Hematopoietic multipotent progenitor cell treated with erythropoietin and hydrocortisone succinate and interleukin-3 and kit ligand, for 6 days (in vitro differentiated cells): ENCODE measurements around the gene KCNH6.

Experiments used
- DNase-seq: peaks from one replicate; pipeline ENCODE4 v3.0.0-alpha.2; 2015

KCNH6 gene

DNA sequence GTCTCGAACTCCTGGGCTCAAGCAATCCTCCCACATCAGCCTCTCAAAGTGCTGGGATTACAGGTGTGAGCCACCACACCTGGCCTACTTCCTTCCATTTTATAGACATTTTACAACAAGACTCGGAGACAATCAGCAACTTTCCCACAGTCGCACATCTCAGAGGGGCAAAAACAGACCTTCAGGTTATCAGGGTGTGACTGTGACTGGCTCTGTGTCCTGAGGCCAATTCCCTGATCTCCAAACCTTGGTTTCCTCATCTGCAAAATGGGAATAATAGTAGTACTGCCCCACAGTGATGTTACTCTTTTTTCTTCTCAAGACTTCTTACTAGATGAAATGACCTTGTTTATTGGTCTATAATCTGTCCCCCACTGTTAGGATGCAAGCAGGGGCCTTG is 10.8 kb upstream of the KCNH6 start:
- DNase-seq: no peak

DNA sequence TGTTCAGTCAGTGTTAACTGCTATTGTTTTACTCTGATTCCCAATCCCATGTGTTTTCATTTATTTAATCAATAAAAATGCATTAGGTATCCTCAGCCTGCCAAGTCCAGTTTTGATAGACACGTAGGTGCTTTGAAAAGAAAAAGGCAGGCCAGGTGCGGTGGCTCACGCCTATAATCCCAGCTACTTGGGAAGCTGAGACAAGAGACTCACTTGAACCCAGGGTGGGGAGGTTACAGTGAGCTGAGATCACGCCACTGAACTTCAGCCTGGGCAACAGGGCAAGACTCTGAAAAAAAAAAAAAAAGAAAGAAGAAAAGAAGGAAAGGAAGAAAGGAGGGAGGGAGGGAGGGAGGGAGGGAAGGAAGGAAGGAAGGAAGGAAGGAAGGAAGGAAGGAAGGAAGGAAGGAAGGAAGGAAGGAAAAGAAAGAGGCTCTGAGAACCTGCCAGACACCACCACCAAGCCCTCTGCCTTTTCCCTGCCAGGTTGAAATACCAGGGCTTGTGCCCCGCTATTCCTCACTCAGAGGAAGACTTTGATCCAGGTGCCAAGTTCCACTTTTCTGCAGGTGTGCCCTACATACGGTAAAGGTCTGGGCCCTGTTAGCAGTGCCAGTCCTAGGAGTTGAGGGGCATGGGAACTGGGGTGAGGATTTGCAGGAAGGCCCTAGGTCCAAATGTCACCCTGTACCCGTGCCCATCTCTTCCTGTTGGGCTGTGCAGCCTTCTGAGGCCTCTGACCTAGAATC is 10.1 kb upstream of the KCNH6 start:
- no peak for DNase-seq

DNA sequence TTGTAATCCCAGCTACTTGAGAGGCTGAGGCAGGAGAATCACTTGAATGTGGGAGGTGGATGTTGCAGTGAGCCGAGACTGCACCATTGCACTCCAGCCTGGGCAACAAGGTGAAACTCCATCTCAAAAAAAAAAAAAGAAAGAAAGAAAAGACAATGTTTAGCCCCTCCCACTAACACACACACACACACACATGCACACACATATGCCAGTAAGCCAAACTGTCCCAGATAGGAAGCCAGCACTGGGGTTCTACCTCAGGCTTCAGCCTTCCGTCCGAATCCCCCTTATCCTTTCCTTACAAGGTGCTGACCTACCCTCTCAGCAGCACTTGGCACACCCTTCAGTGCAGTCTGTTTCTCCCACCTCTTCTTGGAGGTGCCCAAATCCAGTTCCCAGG is 8.7 kb upstream of the KCNH6 start:
- no peak for DNase-seq

DNA sequence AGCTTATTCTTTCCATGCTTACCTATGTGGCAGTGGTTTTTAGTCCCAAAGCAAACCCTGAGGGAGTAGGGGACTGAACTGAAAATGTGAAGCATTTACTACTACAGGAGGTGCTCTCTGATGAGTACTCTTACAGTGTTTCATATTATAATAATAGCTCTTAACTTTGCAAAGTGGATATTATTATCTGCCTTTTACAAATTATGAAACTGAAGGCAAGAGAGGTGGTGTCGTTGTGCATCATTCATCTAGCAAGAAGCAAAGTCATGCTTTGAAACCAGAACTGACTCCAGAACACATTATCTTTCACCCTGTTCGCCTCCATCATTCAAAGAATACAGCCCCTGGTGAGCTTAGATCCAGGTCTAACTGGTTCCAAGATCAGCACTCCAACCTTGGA is 8.2 kb upstream of the KCNH6 start:
- no peak for DNase-seq

DNA sequence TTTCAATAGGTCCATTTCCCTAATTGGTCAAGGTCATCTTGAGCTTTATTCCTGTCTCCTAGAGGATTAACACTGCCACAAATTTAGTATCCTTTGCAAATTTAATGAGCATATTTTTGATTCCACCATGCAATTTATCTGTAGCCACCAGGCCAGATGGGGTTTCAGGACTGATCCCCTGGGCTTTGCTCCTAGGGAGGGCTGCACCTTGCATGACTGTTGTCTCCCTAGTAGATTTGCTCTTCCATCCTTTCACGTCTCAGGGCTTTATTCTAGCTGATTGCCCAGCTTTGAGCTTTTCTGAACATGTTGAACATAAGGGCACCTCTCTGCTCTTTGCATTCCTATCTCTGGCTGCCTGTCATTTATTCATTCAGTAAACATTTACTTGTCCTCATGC is 7.7 kb upstream of the KCNH6 start:
- no peak for DNase-seq

DNA sequence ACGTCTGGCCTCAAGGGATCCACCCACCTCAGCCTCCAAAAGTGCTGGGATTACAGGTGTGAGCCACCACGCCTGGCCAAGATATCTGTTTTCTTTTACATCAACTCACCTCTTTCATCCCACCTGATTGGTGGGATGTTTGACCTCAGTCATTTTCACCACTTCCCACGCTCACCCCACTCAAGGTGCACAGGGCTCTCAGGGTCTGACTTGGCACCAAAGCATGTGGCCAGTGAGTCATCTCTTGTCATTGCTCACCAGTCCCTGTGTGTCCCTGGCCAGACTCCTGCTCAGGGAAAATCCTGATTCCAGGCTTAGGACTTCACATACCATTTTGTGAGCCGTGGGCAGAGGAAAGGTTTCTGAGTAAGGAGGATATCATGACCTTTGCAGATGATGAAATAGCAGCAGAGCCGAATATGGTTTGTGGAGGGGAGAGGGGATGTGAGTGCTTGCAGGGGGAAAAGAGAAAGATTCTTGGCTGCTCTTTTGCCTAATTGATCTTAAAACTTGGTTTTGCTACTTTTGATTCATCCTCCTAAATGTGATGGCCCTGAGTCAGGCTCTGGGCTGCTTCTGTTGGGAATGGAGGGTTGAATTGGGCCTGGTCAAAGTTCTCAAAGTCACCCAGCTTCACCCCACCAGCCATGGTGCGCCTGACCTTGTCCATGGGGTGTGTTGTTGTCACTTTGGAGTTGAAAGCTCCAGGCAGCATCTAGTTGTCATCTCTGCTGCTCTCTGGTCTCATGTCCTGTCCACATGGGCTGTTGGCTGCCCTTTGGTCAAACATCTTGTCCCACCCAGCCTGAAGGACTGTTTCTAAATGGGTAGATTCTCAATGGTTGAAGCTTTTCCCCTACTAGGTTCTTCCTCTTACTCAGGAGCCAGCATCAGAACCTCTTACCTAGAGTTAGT is 6.0 kb upstream of the KCNH6 start:
- DNase-seq: no peak

DNA sequence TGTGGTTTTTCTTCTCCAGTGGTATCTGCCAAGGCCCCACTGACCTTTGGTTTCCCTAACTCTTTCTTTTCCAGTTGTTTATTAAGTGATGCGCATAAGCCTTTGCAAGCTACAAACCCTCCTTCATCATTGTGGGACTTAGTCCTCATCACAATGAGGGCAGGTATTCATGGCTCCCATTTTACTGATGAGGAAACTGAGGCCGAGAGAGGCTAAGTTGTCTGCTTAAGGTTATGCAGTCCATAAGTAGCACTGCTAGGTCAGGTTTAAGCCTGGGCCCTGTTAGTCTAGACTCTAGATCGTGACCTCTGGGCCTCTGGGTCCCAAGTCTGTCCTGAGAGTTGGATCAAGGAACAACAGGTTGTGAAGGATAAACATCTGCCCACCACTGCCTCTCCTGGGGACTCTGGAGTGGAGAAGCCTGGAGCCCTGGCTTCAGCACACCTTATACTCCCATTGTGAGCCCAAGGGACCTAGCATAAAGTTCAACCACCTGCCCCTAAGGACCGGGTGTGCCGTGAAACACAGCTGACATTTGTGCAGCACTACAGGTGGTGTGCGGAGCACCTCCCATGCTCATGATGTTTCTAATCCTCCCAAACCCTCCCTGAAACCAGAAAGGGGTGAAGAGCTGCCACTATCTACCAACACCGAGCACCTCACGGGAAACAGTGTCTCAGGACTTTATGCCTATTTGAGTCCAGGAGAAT is 5.2 kb upstream of the KCNH6 start:
- DNase-seq: no peak

DNA sequence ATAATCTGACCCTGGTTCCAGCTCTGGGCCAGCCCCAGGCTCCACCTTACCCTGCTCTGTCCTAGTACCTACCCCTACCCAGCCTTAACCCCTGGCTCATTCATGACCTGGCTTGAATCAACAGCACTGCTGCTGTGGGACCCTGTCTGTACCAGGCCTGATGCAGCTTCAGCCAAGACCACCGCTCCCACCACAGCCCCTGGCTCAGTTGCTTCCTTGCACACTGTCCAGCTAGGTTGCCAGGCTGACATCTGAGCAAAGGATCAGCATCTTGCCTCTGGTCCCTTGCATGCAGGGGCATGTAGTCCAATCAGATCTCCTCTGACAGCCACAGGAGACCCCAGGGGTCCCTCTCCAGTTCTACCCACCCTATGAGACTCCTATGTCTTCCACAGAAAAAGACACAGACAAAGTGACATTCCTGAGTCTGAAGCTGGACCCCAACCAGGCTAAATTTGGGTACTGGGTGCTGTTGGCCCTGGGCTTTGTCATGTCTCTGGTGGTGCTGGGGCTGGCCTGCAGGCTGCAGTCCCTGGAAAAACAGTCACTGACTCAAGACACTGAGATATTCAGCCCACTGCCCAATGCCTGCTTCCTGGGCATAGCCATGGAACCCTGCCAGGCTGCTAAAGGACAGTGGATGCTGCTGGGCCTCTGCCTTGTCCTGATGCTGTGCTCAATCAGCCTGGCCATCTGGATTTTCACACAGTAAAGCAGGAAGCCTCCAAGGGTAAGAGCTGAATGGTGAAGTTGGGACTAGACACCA is 3.9 kb upstream of the KCNH6 start:
- no peak for DNase-seq

DNA sequence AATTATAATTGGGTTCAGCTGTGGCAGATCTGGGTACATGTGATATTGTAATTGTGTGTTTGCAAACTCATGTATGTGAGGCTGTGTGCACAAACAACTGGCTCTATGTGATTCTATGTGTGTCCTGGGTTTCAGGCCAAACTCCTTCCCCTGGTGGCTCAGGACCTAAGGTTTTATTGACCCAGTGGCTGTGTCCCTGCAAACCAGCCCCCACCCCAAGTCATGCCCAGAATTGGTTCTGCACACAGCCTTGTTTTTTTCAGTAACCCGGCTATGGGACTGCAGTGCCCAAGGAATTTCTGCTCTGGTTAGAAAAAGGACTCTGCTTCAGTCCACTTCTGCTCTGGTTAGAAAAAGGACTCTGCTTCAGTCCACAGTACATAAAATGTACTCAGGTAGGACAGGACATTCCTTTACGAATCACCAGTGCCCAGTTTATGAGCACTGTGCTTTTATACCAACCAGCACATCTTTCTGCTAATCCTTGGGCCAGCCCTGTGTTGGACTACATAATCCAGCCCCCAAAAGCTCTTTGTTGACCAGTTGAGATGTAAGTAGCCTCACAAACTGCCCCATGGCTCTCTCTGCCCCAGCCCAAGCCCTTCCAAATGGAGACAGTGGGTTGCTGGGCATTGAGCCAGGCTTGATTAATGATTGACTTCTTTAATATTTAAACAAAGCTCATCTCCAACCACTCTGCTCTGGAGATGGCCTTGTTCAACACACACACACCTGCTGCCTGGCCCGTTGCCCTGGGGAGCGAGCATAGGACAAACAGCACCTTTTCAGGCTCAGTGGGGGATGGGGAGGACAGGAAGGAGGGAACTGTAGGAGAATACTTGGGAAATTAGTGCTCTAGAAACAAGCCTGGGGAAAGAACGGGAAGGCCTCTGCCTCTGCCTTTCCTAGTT is 2.9 kb upstream of the KCNH6 start:
- no peak for DNase-seq

DNA sequence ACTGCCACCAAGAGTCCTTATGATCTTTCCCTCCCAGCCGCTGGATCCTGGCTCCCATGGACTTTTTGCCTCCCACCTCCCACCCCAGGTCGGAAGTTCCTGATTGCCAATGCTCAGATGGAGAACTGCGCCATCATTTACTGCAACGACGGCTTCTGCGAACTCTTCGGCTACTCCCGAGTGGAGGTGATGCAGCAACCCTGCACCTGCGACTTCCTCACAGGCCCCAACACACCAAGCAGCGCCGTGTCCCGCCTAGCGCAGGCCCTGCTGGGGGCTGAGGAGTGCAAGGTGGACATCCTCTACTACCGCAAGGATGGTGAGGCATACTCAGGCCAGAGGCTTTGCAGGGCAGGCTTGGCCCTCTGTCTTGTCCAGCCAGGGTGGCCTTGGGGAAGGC is 893 bp downstream of the KCNH6 start:
- DNase-seq: no peak

DNA sequence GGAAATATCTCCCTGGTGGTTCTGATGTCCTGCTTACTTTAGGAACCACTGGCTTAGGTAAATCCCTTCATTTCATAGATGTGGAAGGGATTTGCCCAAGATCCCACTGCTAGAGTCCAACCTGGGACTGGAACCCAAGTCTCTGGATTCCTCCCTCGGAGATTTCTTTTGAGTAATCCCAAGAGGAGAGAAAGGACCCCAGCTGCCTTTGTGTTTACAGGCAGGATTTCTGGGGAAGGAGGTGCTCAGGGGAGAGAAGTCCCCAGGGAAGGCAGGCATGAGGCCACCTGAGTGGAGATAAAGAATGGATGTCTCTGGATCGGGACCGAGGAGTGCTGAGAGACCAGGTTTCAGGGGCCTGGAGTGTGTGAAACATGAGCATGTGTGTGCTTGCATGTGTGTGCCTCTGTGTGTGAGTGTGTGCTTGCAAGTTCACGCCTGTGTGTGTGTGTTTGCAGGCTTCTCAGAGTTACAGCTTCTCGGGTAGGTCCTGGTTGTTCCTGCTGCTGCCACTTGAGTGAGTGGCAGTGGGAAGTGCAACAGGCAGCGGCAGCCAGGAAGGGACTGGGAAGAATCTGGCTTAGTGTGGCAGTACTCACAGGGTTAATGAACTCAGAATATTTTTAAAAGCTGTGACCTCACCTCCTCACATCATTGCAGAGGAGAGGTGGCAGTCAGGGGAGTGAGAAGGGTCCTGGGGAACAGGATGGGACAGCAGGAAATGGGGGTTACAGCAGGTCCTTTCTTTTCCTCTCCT is 2.2 kb downstream of the KCNH6 start:
- DNase-seq: no peak

DNA sequence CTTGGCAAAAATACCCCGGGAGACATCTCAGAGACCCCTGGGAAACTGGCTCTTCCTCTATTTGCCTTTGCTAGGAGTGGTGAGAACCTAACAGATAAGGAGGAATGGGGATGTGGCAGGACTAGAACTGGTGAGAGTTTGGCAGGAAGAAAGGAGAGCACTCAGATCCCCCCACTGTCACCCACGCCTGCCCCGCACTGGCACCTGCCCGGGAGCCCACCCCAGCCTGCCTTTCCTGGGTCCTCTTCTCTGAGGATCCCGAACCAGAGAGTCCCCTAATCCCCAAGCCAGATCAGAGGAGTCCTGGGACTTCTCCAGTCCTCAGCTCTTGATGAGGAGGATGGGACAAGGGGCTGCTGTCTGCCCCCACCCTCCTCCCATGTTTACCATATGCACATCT is 3.7 kb downstream of the KCNH6 start:
- DNase-seq: no peak

DNA sequence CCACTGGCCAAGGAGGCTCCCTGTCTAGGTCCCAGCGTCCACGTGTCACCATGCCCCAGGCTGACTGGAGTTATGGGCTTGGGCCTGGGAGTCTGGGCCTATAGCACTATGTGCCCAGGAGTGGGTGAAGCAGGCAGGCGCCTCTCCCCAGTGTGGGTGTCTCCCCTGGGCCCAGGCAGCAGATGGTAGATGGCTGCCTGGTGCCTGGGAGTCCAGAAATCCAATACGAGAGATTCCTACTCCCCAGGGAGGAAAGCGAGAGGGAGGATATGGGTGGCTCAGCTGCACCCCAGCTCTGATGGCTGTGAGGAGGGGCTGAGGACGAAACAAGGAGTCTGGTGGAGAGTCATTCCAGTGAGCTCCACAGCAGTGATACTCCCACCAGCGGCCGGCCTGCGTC is 5.0 kb downstream of the KCNH6 start:
- no peak for DNase-seq

DNA sequence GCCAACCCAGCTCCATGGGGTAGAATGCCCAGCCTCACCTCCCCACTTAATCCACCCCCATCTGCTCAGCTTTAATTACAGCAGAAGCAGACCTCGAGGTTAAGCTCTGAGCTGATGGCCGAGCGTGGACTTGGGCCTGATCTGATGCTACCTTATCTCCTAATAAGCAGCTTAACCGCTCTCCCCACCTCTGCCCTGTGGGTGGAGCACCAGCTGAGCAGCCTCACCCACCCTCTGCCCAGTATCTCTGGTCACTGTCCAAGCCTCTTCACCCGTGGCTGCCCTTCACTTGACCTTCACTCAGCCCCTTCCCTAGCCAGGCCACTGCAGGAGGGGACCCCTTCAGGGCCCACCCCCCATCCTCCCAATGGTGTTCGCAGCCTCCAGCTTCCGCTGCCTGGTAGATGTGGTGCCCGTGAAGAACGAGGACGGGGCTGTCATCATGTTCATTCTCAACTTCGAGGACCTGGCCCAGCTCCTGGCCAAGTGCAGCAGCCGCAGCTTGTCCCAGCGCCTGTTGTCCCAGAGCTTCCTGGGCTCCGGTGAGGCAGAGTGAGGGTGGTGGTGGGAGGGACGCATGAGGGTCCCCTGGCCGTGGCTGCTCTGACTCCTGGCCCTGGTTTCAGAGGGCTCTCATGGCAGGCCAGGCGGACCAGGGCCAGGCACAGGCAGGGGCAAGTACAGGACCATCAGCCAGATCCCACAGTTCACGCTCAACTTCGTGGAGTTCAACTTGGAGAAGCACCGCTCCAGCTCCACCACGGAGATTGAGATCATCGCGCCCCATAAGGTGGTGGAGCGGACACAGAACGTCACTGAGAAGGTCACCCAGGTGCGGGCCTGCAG is 6.8 kb downstream of the KCNH6 start:
- DNase-seq: peak; percentile 81

DNA sequence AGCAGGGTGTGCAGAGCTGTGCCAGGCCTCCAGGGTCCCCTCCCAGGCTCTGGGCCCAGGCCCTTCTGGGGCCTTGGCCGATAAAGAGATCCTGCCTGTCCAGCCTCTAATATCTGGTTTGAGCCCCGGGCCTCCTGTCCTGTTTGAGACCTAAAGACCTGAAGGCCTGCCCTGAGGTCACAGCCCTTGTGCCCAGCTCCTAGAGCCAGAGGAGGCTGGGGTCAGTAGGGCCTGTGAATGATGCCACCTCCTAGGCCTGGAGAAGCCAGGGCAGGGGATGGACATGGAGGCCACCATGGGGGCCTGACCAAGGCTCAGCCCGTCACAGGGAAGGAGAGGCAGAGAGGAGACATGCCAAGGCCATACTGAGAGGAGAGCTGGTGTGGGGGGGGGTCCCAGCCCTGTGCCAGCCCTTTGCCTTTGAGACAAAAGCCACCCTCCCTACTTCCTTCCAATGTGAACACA is 7.4 kb downstream of the KCNH6 start:
- no peak for DNase-seq

DNA sequence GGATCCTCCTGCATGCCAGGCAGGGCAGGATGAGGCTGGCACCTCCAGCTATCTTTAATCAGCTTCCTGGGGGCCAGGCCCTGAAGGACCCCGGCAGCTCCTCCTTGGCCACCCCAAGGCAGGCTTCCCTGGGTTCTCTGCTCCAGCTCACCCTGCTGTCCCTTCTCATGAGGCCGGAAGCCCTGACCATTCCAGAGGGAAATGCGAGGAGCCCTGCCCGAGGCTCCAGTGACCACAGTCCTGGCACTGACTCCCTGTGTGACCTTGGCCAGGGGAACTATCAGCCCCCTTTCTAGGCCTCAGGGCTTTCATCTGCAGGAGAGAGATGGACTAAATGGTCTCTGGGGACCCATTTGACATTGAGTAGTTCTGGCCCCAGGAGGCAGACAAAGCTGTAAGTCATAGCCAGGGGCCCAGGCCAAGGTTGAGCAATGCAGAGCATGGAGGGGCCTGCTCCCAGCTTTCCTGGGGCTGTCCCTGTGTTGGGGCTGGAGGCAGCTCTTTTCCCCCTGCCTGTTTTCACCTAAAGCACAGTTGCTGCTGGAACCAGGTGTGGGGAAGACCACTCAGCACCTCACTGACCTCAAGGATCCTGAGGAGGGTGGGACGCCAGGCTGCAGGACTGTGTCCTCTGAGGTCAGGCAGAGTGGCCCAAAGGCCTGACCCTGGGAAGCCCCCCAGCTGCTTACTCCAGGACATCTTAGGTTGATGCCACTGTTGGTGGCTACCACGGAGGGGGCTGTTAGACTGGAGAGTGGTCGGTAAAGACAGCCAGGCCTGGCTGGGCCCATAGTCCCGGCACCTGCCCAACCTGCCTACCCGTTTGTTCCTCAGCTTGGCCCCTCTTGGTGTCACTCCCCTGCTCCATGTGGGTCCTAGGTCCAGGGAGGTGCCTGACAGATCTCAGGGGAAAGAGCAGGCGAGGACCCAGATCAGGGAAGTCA is 8.1 kb downstream of the KCNH6 start:
- DNase-seq: no peak

DNA sequence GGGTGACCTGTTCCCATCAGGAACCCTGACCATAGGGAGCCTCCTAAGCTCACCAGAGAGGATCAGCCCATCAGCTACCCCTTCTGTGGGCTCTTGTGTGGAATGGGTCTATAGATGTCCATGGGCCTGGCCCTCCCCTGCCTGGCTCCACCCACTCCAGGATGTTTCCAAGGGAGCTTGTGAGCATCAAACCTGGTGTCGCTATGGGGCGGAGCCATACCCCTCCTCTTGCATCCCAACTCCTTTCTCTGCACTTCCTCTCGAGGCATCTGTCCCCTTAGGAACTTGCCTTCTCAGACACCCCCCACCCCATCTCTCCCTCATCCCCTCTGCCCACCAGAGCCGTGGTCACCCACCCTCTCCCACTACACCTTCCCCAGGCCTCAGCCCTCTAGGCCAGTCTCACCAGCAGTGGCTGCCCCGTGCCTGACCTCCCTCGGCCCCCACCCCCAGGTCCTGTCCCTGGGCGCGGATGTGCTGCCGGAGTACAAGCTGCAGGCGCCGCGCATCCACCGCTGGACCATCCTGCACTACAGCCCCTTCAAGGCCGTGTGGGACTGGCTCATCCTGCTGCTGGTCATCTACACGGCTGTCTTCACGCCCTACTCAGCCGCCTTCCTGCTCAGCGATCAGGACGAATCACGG is 10.4 kb downstream of the KCNH6 start:
- DNase-seq: no peak

DNA sequence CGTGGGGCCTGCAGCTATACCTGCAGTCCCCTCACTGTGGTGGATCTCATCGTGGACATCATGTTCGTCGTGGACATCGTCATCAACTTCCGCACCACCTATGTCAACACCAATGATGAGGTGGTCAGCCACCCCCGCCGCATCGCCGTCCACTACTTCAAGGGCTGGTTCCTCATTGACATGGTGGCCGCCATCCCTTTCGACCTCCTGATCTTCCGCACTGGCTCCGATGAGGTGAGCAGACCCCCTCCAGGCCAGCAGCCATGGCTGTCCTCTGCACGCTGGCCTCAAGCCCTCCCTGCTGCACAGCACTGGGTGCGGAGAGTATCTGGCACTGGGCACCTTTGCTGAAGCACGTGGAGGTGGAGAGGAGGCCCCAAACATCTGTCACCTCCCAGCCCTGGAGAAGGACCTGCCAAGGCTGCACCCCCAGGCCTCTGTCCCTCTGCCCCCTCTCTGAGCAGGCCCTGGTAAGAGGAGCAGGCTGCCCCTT is 11.0 kb downstream of the KCNH6 start:
- DNase-seq: no peak
